HepG2 (cell line): Measurements from ENCODE around the gene CPT1C. TPM values are rescaled to one million over a fixed set of nuclear protein-coding genes. Genes with fewer than 3 reads are reported as not detected.

Experiments used
- ATAC-seq: fragments of 200-7000 bp; cut with Tn5 transposase; 3 replicates; pipeline ENCODE4 v1.9.1; 2020; ENCODE audit warnings: mild to moderate bottlenecking, moderate library complexity
- BruUV-seq: library from RNA; stranded (reverse); fragments of 400-500 nt; replicated peaks from 2 replicates; lab custom pipeline; 2021; lab: Mats Ljungman, UMichigan
- CTCF ChIA-PET: fragments of 300-600 bp; formaldehyde crosslinking; extraction: SDS; loops from one replicate; lab custom pipeline; 2021; ENCODE audit warnings: low total read pairs, inconsistent platforms, low intra/inter-chr PET ratio; lab: Yijun Ruan, JAX
- POLR2A ChIA-PET: fragments of 350-600 bp; sonication (Branson Sonifier 250); formaldehyde crosslinking; loops from one replicate; lab custom pipeline; 2020; ENCODE audit warnings: antibody characterized with exemption, inconsistent platforms; lab: Yijun Ruan, JAX
- DNase-seq: peaks from one replicate; pipeline ENCODE4 v3.0.0-alpha.2; 2015; ENCODE audit warnings: low spot score
- FAIRE-seq: peaks from 3 replicates; lab custom pipeline; 2011; peaks lifted over from hg19 to GRCh38; lab: Jason Lieb, UNC
- H2AFZ ChIP-seq: one replicate; pipeline ENCODE4 v1.6.1; 2011; ENCODE audit warnings: low read length, inconsistent platforms
- H3K27ac ChIP-seq: fragments of 300-600 bp; 3 replicates; pipeline ENCODE4 v1.8.0; 2011; ENCODE audit warnings: mixed run types, mild to moderate bottlenecking, mixed read lengths, low read length, inconsistent platforms; ENCODE audit not compliant: insufficient read depth; ENCODE audit errors: extremely low read length
- H3K27me3 ChIP-seq, 2 experiments: fragments of 200-600 bp in 1 of 2; 2 replicates in 1 of 2; 3 replicates in 1 of 2; pipeline versions ENCODE4 v1.6.0 to v1.8.0; 2011; ENCODE audit warnings: low read length in 2 of 2, mild to moderate bottlenecking in 2 of 2, moderate library complexity in 2 of 2, inconsistent platforms in 1 of 2; ENCODE audit not compliant: insufficient read depth in 2 of 2, control insufficient read depth in 1 of 2
- H3K36me3 ChIP-seq, 2 experiments: fragments of 200-600 bp in 1 of 2; replicated peaks in 1 of 2; 2 replicates in 1 of 2; 3 replicates in 1 of 2; pipeline versions ENCODE4 v1.5.1 to v1.8.0; 2011; ENCODE audit warnings: low read length in 2 of 2, inconsistent platforms in 1 of 2; ENCODE audit not compliant: insufficient read depth in 2 of 2, control insufficient read depth in 1 of 2
- H3K4me1 ChIP-seq: 2 replicates; pipeline ENCODE4 v1.5.1; 2012; ENCODE audit warnings: low read length, inconsistent platforms; ENCODE audit not compliant: insufficient read depth
- H3K4me2 ChIP-seq: 2 replicates; pipeline ENCODE4 v1.6.0; 2011; ENCODE audit warnings: low read depth, low read length, inconsistent platforms
- H3K4me3 ChIP-seq, 3 experiments: fragments of 200-600 bp in 1 of 3; sonication (generic), shearing (Covaris generic) in 1 of 3; replicated peaks in 1 of 3; 2 replicates each; pipeline ENCODE4 v1.5.1; 2011 to 2016; ENCODE audit warnings: low read length in 3 of 3, inconsistent platforms in 2 of 3, low read depth in 2 of 3, mild to moderate bottlenecking in 2 of 3, control low read depth in 1 of 3, mixed read lengths in 1 of 3; ENCODE audit not compliant: insufficient read depth in 1 of 3
- H3K79me2 ChIP-seq: one replicate; pipeline ENCODE4 v1.6.1; 2011; ENCODE audit warnings: low read length, inconsistent platforms; ENCODE audit not compliant: insufficient read depth
- H3K9ac ChIP-seq: 2 replicates; pipeline ENCODE4 v1.6.0; 2011; ENCODE audit warnings: mild to moderate bottlenecking, low read depth, low read length, inconsistent platforms; ENCODE audit not compliant: insufficient read depth
- H3K9me3 ChIP-seq: 2 replicates; pipeline ENCODE4 v1.5.1; 2012; ENCODE audit warnings: mild to moderate bottlenecking, low read length
- H4K20me1 ChIP-seq: 2 replicates; pipeline ENCODE4 v1.6.0; 2011; ENCODE audit warnings: inconsistent platforms, mild to moderate bottlenecking, low read length, moderate library complexity; ENCODE audit not compliant: insufficient read depth
- CREB3 ChIP-seq: sonication (generic); formaldehyde crosslinking; IDR thresholded peaks from 2 replicates; pipeline ENCODE4 v1.5.0; 2020; ENCODE audit warnings: missing genetic modification reagents
- CTCF ChIP-seq: sonication (generic); formaldehyde crosslinking; IDR thresholded peaks from 2 replicates; pipeline ENCODE4 v1.5.0; 2020; ENCODE audit warnings: mild to moderate bottlenecking, missing genetic modification reagents, moderate library complexity
- DPF2 ChIP-seq: sonication (generic); formaldehyde crosslinking; IDR thresholded peaks from 2 replicates; pipeline ENCODE4 v1.4.0; 2020; ENCODE audit warnings: mild to moderate bottlenecking, low read depth, missing genetic modification reagents, borderline replicate concordance
- EEA1 ChIP-seq: sonication (generic); formaldehyde crosslinking; IDR thresholded peaks from 2 replicates; pipeline ENCODE4 v1.5.1; 2020; ENCODE audit warnings: mild to moderate bottlenecking, missing genetic modification reagents, borderline replicate concordance
- HES4 ChIP-seq: sonication (generic); formaldehyde crosslinking; IDR thresholded peaks from 2 replicates; pipeline ENCODE4 v1.9.0; 2021; ENCODE audit warnings: mild to moderate bottlenecking, missing genetic modification reagents, borderline replicate concordance
- IRX3 ChIP-seq: sonication (generic); formaldehyde crosslinking; IDR thresholded peaks from 2 replicates; pipeline ENCODE4 v1.8.1; 2023; ENCODE audit warnings: mild to moderate bottlenecking, low read depth, missing genetic modification reagents, borderline replicate concordance
- KLF13 ChIP-seq: sonication (generic); formaldehyde crosslinking; IDR thresholded peaks from 2 replicates; pipeline ENCODE4 v1.4.0; 2020; ENCODE audit warnings: mild to moderate bottlenecking, missing genetic modification reagents
- KLF9 ChIP-seq: IDR thresholded peaks from 2 replicates; pipeline ENCODE4 v1.6.1; 2016; ENCODE audit warnings: low read depth
- NAIF1 ChIP-seq: sonication (generic); formaldehyde crosslinking; IDR thresholded peaks from 2 replicates; pipeline ENCODE4 v1.5.0; 2020; ENCODE audit warnings: mild to moderate bottlenecking, missing genetic modification reagents, borderline replicate concordance
- NCOA1 ChIP-seq: sonication (generic); formaldehyde crosslinking; IDR thresholded peaks from 2 replicates; pipeline ENCODE4 v1.9.0; 2021; ENCODE audit warnings: missing genetic modification reagents
- RCOR2 ChIP-seq: IDR thresholded peaks from 2 replicates; pipeline ENCODE4 v1.6.1; 2016; ENCODE audit warnings: missing biosample characterization, missing genetic modification reagents
- ZBTB7B ChIP-seq: sonication (generic); formaldehyde crosslinking; IDR thresholded peaks from 2 replicates; pipeline ENCODE4 v1.4.0; 2020; ENCODE audit warnings: missing genetic modification reagents
- ZKSCAN5 ChIP-seq: sonication (generic); formaldehyde crosslinking; IDR thresholded peaks from 2 replicates; pipeline ENCODE4 v1.5.1; 2020; ENCODE audit warnings: mild to moderate bottlenecking, missing genetic modification reagents
- ZNF101 ChIP-seq: sonication (generic); formaldehyde crosslinking; IDR thresholded peaks from 2 replicates; pipeline ENCODE4 v1.4.0; 2020; ENCODE audit warnings: mild to moderate bottlenecking, low read depth, missing genetic modification reagents, borderline replicate concordance
- ZNF260 ChIP-seq: sonication (generic); formaldehyde crosslinking; IDR thresholded peaks from 2 replicates; pipeline ENCODE4 v1.4.0; 2020; ENCODE audit warnings: missing genetic modification reagents, low read depth, mild to moderate bottlenecking, borderline replicate concordance
- ZNF337 ChIP-seq: sonication (generic); formaldehyde crosslinking; IDR thresholded peaks from 2 replicates; pipeline ENCODE4 v1.5.1; 2020; ENCODE audit warnings: missing genetic modification reagents, low read depth, mild to moderate bottlenecking, borderline replicate concordance
- ZNF724P ChIP-seq: sonication (generic); formaldehyde crosslinking; IDR thresholded peaks from 2 replicates; pipeline ENCODE4 v1.8.0; 2022; ENCODE audit warnings: missing genetic modification reagents, borderline replicate concordance
- WGBS: methylation state at CpG from one replicate; pipeline ENCODE4 v1.1.6; 2017; ENCODE audit warnings: low lambda C conversion rate; 5-methylcytosine and 5-hydroxymethylcytosine counted together
- in situ Hi-C: cut with HindIII; loops from 2 replicates; pipeline ENCODE4 v1.10.0; 2017; ENCODE audit warnings: low pct_unique_long_range_greater_than_20kb; ENCODE audit not compliant: extremely low pct_ligation_motif_present
- intact Hi-C: fragments of 100-400 bp; cut with micrococcal nuclease; formaldehyde crosslinking; loops from one replicate; pipeline ENCODE4 v1.10.0; 2022; ENCODE audit not compliant: unreplicated experiment
- polyA plus RNA-seq, 8 experiments: library from polyadenylated mRNA; depleted of rRNA in 3 of 8; stranded (reverse) in 7 of 8; unstranded in 1 of 8; fragments of >200 nt; fragmentation: Illumina TruSeq in 4 of 8; extraction: Trizol in 4 of 8; gene quantifications; 2 replicates each; pipeline versions ENCODE4 v1.2.1 to v1.2.3, GENCODE V29; 2011 to 2016; ENCODE audit warnings: low read depth in 4 of 8, missing spikeins in 1 of 8, mixed read lengths in 1 of 8; ENCODE audit not compliant: insufficient read depth in 1 of 8
- total RNA-seq, 5 experiments: library from RNA; depleted of rRNA; stranded (reverse); fragments of >200 nt; fragmentation: Illumina TruSeq; extraction: Trizol; gene quantifications; 2 replicates each; pipeline ENCODE4 v1.2.3, GENCODE V29; 2016; ENCODE audit warnings: low read depth in 1 of 5

The CPT1C gene
- total and polyA plus RNA-seq, 2 of the 13 experiments (the other 11 are each of a cell fraction or from before 2014, with no cell fraction given), result 0.18 TPM; not detected in 1

- H3K4me1 ChIP-seq, result peaks cover 27% of the 10 kb centered on the region
- peak; percentile 80 for DNase-seq
- peaks cover 7 to 36% of the 10 kb centered on the region in 2 experiments for H3K36me3 ChIP-seq
- H3K4me3 ChIP-seq, result peak overlapping the region; percentile 63 to 96 (median 93)
- BruUV-seq, result no TSS peak
- H3K4me2 ChIP-seq, result peak overlapping the region; percentile 98
- H3K9me3 ChIP-seq, result no peaks in the 10 kb centered on the region
- intact Hi-C loops (loop anchor here (2.0 kb wide), 1 partner anchor 24 kb away; the partner anchor contains the start of gene RRAS), in situ Hi-C loops (no loop called here)
- FAIRE-seq, result peak; percentile 56
- H3K79me2 ChIP-seq, result peaks cover 30% of the 10 kb centered on the region
- peak overlapping the region; percentile 90 for H3K9ac ChIP-seq
- WGBS, result under 1% methylated on average over 26 of the region's 53 CpGs
- H3K27me3 ChIP-seq, result no peaks in the 10 kb centered on the region; a peak in 1 of 5 replicates
- H2AFZ ChIP-seq, result no peak overlapping the region
- ChIA-PET CTCF (no interaction called here), POLR2A (interaction anchor here (0.8 to 5.7 kb wide), 9 partner anchors 8 to 152 kb away, joined by 3 to 92 read pairs (median 4); partner anchors contain the start of genes FCGRT, PRMT1, RRAS and SCAF1)
- ATAC-seq, result peak; percentile 76
- H3K27ac ChIP-seq, result peak overlapping the region; percentile 74
- peaks cover 5% of the 10 kb centered on the region; the same call in 1 of the 2 replicates for H4K20me1 ChIP-seq
- TF ChIP-seq CTCF, result peak; percentile 44
- no peak for TF ChIP-seq RCOR2
- TF ChIP-seq EEA1 (CRISPR knock-in tag), result no peak
- TF ChIP-seq KLF13 (CRISPR knock-in tag), result no peak
- no peak for TF ChIP-seq ZNF260
- TF ChIP-seq DPF2 (CRISPR knock-in tag), result no peak
- no peak for TF ChIP-seq ZNF337 (CRISPR knock-in tag)
- TF ChIP-seq ZBTB7B (CRISPR knock-in tag), result 0 out of 2 replicates have a peak, but pooled peaks have one; percentile 31
- no peak for TF ChIP-seq NAIF1 (CRISPR knock-in tag)
- no peak for TF ChIP-seq HES4 (CRISPR knock-in tag)
- TF ChIP-seq ZNF724P (CRISPR knock-in tag), result 0 out of 2 replicates have a peak, but pooled peaks have one; percentile 62
- no peak for TF ChIP-seq ZNF101 (CRISPR knock-in tag)
- TF ChIP-seq ZKSCAN5 (CRISPR knock-in tag), result no peak
- TF ChIP-seq NCOA1 (CRISPR knock-in tag), result no peak
- TF ChIP-seq IRX3 (CRISPR knock-in tag), result no peak
- no peak for TF ChIP-seq CREB3
- TF ChIP-seq KLF9 (CRISPR knock-in tag), result peak; percentile 48; the same call in 1 of the 2 replicates
Measured at GRCh38 chr19:49664171-49665035, 26.5 kb upstream of the CPT1C start.
